Ammon's horn (tissue), 1 donor: ENCODE data around the gene CLIC4.
"Not testable (repeated sequence)": the region's sequence is repeated elsewhere in the genome, so short reads cannot be mapped to it uniquely, and the experiment has no call there.

Source experiments
- DNase-seq: peaks from one replicate; pipeline ENCODE4 v3.0.0-alpha.2; 2016; ENCODE audit warnings: low spot score

Gene CLIC4

GRCh38 chr1:24820221-24820620, 75.0 kb downstream of the CLIC4 start:
- DNase-seq = not testable (repeated sequence)

- DNase-seq = no peak
These were observed 77.6 kb downstream of the CLIC4 start for GRCh38 chr1:24822887-24823286.

- not testable (repeated sequence) for DNase-seq
These were observed 78.2 kb downstream of the CLIC4 start for GRCh38 chr1:24823486-24823885.

GRCh38 chr1:24825174-24825573, 79.9 kb downstream of the CLIC4 start:
- DNase-seq = no peak

GRCh38 chr1:24826510-24826909, 81.3 kb downstream of the CLIC4 start:
- DNase-seq = no peak

- DNase-seq = no peak
These were observed 82.3 kb downstream of the CLIC4 start for GRCh38 chr1:24827379-24828135.

- DNase-seq = no peak
These were observed 83.1 kb downstream of the CLIC4 start for GRCh38 chr1:24828183-24828886.

- no peak for DNase-seq
These were observed 83.6 kb downstream of the CLIC4 start for GRCh38 chr1:24828887-24829192.

- peak; percentile 80 for DNase-seq
These were observed 85.5 kb downstream of the CLIC4 start for GRCh38 chr1:24830680-24831272.

GRCh38 chr1:24841593-24841992, 96.3 kb downstream of the CLIC4 start:
- DNase-seq = no peak

- DNase-seq = no peak
These were observed 101.4 kb downstream of the CLIC4 start for GRCh38 chr1:24846671-24847070.

- DNase-seq = peak; percentile 93
These were observed 103.0 kb downstream of the CLIC4 start for GRCh38 chr1:24847995-24848881.

- peak; percentile 33 for DNase-seq
These were observed 104.5 kb downstream of the CLIC4 start for GRCh38 chr1:24849672-24850295.

GRCh38 chr1:24850328-24850920, 105.2 kb downstream of the CLIC4 start:
- DNase-seq = no peak

GRCh38 chr1:24853649-24854048, 108.4 kb downstream of the CLIC4 start:
- no peak for DNase-seq

GRCh38 chr1:24855474-24855873, 110.2 kb downstream of the CLIC4 start:
- no peak for DNase-seq

GRCh38 chr1:24856787-24857506, 111.7 kb downstream of the CLIC4 start:
- DNase-seq = no peak

GRCh38 chr1:24857507-24858133, 112.4 kb downstream of the CLIC4 start:
- no peak for DNase-seq

GRCh38 chr1:24858277-24858676, 113.0 kb downstream of the CLIC4 start:
- DNase-seq = no peak
